A549 (cell line): ENCODE data around the gene ZDHHC24. TPM values are rescaled to one million over a fixed set of nuclear protein-coding genes. Genes with fewer than 3 reads are reported as not detected.
A peak's percentile ranks its signal among the peaks of the same experiment; 100 is the strongest.

Experiments
- ATAC-seq, 2 experiments: fragments of 200-7000 bp in 1 of 2; fragments of >200 bp in 1 of 2; cut with Nextera tagmentation in 1 of 2; cut with Tn5 transposase in 1 of 2; 3 replicates each; pipeline versions ENCODE4 v1.8.0 to v1.9.1; 2018 to 2020; ENCODE audit warnings: mild to moderate bottlenecking in 1 of 2, moderate library complexity in 1 of 2
- CTCF ChIA-PET: fragments of 300-600 bp; sonication (Branson Sonifier 250); formaldehyde crosslinking; extraction: SDS; loops from one replicate; lab custom pipeline; 2021; ENCODE audit warnings: antibody characterized with exemption, inconsistent platforms; lab: Yijun Ruan, JAX
- POLR2A ChIA-PET: fragments of 350-600 bp; formaldehyde crosslinking; extraction: SDS; loops from one replicate; lab custom pipeline; 2021; ENCODE audit warnings: antibody characterized with exemption, inconsistent platforms; lab: Yijun Ruan, JAX
- DNase-seq, 2 experiments: peaks; one replicate each; pipeline versions ENCODE4 v3.0.0 to v3.0.0-alpha.2; 2011 to 2016; ENCODE audit warnings: low read depth in 1 of 2, low spot score in 1 of 2
- FAIRE-seq: peaks from 2 replicates; lab custom pipeline; 2011; peaks lifted over from hg19 to GRCh38; lab: Jason Lieb, UNC
- H3K27ac ChIP-seq, 2 experiments: fragments of >200 bp; sonication (Bioruptor Twin); formaldehyde crosslinking; 3 replicates each; pipeline ENCODE4 v1.5.1; 2016 to 2017
- H3K4me1 ChIP-seq: fragments of >200 bp; sonication (Bioruptor Twin); formaldehyde crosslinking; 3 replicates; pipeline ENCODE4 v1.6.1; 2016
- H3K4me2 ChIP-seq: fragments of >200 bp; sonication (Bioruptor Twin); formaldehyde crosslinking; 3 replicates; pipeline ENCODE4 v1.6.1; 2016
- H3K4me3 ChIP-seq: fragments of >200 bp; sonication (Bioruptor Twin); formaldehyde crosslinking; 3 replicates; pipeline ENCODE4 v1.5.1; 2016
- H3K9me3 ChIP-seq: fragments of >200 bp; sonication (Bioruptor Twin); formaldehyde crosslinking; 3 replicates; pipeline ENCODE4 v1.6.1; 2016
- EHF ChIP-seq: fragments of 250-450 bp; sonication (Bioruptor Pico); IDR thresholded peaks from 2 replicates; pipeline ENCODE4 v1.5.0; 2020; ENCODE audit warnings: mild to moderate bottlenecking
- ESRRA ChIP-seq: fragments of 150-350 bp; IDR thresholded peaks from 2 replicates; pipeline ENCODE4 v1.6.1; 2014; ENCODE audit warnings: mild to moderate bottlenecking, low read length, borderline replicate concordance
- FOSL2 ChIP-seq, 2 experiments: fragments of 450-650 bp in 1 of 2; fragments of >200 bp in 1 of 2; sonication (Bioruptor Twin) in 1 of 2; formaldehyde crosslinking; IDR thresholded peaks; 2 replicates each; pipeline versions ENCODE4 v1.5.0 to v1.6.1; 2016 to 2020; ENCODE audit warnings: mild to moderate bottlenecking in 1 of 2, moderate library complexity in 1 of 2
- GATA3 ChIP-seq: IDR thresholded peaks from 2 replicates; pipeline ENCODE4 v1.6.1; 2012; ENCODE audit warnings: borderline replicate concordance
- HEYL ChIP-seq: fragments of 250-450 bp; sonication (Bioruptor Pico); IDR thresholded peaks from 2 replicates; pipeline ENCODE4 v1.8.0; 2021; ENCODE audit warnings: mild to moderate bottlenecking, moderate library complexity
- MYC ChIP-seq: IDR thresholded peaks from 2 replicates; pipeline ENCODE4 v1.6.1; 2012; ENCODE audit warnings: mild to moderate bottlenecking, inconsistent platforms, low read length, improper control_type of control experiment, borderline replicate concordance
- NFE2L2 ChIP-seq: fragments of 150-350 bp; conservative IDR thresholded peaks from 2 replicates; pipeline ENCODE4 v1.6.1; 2014; ENCODE audit warnings: low read length
- RAD21 ChIP-seq, 2 experiments: fragments of >200 bp in 1 of 2; sonication (Bioruptor Twin) in 1 of 2; formaldehyde crosslinking in 1 of 2; IDR thresholded peaks in 1 of 2; conservative IDR thresholded peaks in 1 of 2; 2 replicates in 1 of 2; 3 replicates in 1 of 2; pipeline ENCODE4 v1.6.1; 2012 to 2018; ENCODE audit warnings: inconsistent platforms in 1 of 2
- USF2 ChIP-seq: fragments of 450-650 bp; IDR thresholded peaks from 2 replicates; pipeline ENCODE4 v1.6.1; 2014; ENCODE audit warnings: antibody characterized with exemption
- ZFP36 ChIP-seq: fragments of 450-650 bp; IDR thresholded peaks from 2 replicates; pipeline ENCODE4 v1.6.1; 2014; ENCODE audit warnings: borderline replicate concordance; ENCODE audit not compliant: partially characterized antibody
- WGBS: methylation state at CpG from one replicate; pipeline ENCODE4 v1.1.6; 2017; ENCODE audit errors: missing lambda C conversion rate; 5-methylcytosine and 5-hydroxymethylcytosine counted together
- polyA plus RNA-seq, 4 experiments: library from polyadenylated mRNA; depleted of rRNA in 3 of 4; stranded (reverse); fragments of >200 nt; fragmentation: RNase III in 1 of 4; extraction: RNeasy Plus Mini Kit Qiagen cat#74134 plus additional on column Dnase treatment in 1 of 4; gene quantifications; 2 replicates in 3 of 4; 3 replicates in 1 of 4; pipeline ENCODE4 v1.2.3, GENCODE V29; 2011 to 2017

Gene ZDHHC24
- polyA plus RNA-seq, 2 of the 4 experiments (the other 2 are of a cell fraction): 8.6 to 8.7 TPM

DNA sequence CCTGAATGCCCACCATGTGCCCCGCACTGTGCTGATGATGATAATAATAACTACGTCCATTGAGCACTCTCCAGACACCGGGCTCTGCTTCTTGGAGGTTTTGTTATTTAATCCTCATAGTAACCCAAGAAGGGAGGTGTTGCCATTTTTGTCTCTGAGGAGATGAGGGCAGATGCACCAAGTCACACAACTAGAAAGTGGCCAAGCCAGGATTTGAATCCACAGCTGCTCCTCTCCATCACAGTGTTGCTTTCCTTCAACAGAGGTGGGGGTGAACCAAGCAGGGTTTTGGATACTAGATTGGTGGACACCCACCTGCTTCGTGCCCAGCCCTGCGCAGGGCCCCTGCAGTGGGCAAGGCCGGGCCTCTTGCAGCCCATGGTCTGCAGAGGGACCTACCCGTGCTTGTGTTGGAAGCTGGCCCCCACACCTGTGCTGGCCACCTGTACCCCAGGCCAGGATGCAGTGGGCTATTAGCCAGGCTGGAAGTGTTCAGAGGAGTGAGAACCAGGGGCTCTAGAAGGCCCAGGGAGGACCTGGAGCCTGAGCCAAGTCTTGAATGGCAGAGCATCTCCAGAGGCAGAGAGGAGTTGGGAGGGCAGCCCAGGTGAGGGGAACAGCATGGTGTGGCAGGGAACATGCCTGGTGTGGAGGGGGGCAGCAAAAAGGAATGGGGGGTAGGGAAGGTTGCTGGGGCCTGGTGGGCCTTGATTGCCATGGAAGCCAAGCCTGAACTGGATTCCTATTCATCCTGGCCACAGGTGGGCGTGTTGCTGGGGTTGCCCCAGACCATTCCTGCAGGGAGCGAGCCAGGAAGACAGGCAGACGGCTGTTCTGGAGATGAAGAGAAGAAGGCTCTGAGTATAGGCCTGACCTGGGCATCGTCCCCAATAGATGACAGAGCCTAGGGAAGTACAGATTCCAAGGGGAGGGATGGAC lies 68.3 kb downstream of the ZDHHC24 start (continued):
- TF ChIP-seq ESRRA (no peak), MYC (no peak)

DNA sequence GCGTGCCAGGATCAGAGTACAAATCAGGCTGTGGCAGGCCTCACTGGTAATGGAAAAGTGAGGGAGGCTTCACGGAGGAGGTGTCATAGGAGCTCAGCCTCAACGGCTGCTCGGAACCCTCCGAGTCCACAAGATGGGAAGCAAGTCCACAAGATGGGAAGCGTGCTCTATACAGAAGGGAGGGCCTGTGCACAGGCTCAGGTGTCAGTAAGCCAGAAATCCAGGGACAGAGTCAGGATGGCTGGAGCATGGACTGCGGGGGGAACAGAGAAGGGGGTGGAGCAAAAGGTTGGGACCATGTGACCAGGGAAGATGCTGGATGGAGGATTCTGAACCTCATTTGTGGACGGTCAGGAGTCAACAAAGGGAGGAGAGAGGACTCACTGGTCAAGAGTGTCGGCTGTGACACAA lies 69.0 kb downstream of the ZDHHC24 start:
- Histone ChIP-seq H3K4me2 (no peak overlapping the region), H3K4me3 (no peak overlapping the region), H3K4me1 (peaks cover 6% of the 10 kb centered on the region; the same call in 1 of the 3 replicates), H3K27ac (no peak overlapping the region), H3K9me3 (no peaks in the 10 kb centered on the region)
- ChIA-PET POLR2A (no interaction called here), CTCF (interaction anchor here (2.4 to 5.9 kb wide), 2 partner anchors 33 to 68 kb away, joined by 7 to 46 read pairs; no protein-coding TSS in a partner anchor)
- no peak for FAIRE-seq
- peak in 1 of 2 experiments; percentile 23 for DNase-seq
- 79% methylated on average over 8 of the region's 9 CpGs for WGBS
- TF ChIP-seq USF2 (0 out of 2 replicates have a peak, but pooled peaks have one; percentile 13), HEYL (CRISPR knock-in tag) (no peak), ZFP36 (peak; percentile 49)
- no peak for ATAC-seq

- H3K4me3 ChIP-seq: no peak overlapping the region
- no peak overlapping the region for H3K27ac ChIP-seq
- ATAC-seq: no peak
- TF ChIP-seq ZFP36: no peak
- TF ChIP-seq NFE2L2: no peak
- no peak for TF ChIP-seq GATA3
- no peak for TF ChIP-seq FOSL2 (IDR thresholded peaks at IDR 0.05)
- no peak for TF ChIP-seq FOSL2 (CRISPR knock-in tag; IDR thresholded peaks at IDR 0.05)
- TF ChIP-seq RAD21 (conservative IDR thresholded peaks at IDR 0.05 in 1 of 2, IDR thresholded peaks at IDR 0.05 in 1 of 2): no peak
- WGBS: 89% methylated on average over 8 of the region's 10 CpGs
- H3K9me3 ChIP-seq: no peaks in the 10 kb centered on the region
- POLR2A ChIA-PET: no interaction called here
- H3K4me2 ChIP-seq: no peak overlapping the region
- CTCF ChIA-PET: interaction anchor here (0.6 to 5.9 kb wide), 3 partner anchors 33 to 748 kb away, joined by 3 to 46 read pairs (median 7); no protein-coding TSS in a partner anchor
- DNase-seq: no peak
- FAIRE-seq: no peak
- H3K4me1 ChIP-seq: peaks cover 6% of the 10 kb centered on the region; the same call in 1 of the 3 replicates
These were observed 69.5 kb downstream of the ZDHHC24 start for GRCh38 chr11:66476173-66476840.

DNA sequence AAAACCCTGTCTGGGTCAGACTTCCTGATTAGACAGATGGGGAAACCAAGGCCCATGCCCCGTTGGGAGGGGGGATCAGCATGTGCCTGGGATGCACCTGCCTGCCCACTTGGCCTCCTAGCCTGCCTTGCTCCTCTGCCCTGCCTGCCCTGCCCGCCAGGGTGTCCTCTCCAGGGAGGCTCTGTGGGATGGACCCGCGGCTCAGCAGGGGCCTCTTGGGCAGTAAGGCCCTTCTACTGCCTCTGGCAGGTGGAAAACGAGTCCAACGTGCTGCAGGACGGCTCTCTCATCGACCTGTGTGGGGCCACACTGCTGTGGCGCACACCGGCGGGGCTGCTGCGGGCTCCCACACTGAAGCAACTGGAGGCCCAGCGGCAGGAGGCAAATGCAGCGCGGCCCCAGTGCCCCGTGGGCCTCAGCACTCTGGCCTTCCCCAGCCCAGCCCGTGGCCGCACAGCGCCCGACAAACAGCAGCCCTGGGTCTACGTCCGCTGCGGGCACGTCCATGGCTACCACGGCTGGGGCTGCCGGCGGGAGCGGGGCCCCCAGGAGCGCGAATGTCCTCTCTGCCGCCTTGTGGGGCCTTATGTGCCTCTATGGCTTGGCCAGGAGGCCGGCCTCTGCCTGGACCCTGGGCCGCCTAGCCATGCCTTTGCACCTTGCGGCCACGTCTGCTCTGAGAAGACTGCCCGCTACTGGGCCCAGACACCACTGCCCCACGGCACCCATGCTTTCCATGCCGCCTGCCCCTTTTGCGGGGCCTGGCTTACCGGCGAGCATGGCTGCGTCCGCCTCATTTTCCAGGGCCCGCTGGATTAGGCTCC lies 70.3 kb downstream of the ZDHHC24 start:
- Histone ChIP-seq H3K4me1 (no peaks in the 10 kb centered on the region), H3K4me3 (no peak overlapping the region), H3K9me3 (no peaks in the 10 kb centered on the region), H3K4me2 (no peak overlapping the region), H3K27ac (no peak overlapping the region)
- DNase-seq (no peak), FAIRE-seq (no peak), ATAC-seq (no peak)
- CTCF ChIA-PET: interaction anchor here (0.6 to 5.9 kb wide), 2 partner anchors 67 to 749 kb away, joined by 3 to 46 read pairs; no protein-coding TSS in a partner anchor
- WGBS: 89% methylated on average over 17 of the region's 44 CpGs
- POLR2A ChIA-PET: no interaction called here
- TF ChIP-seq HEYL (CRISPR knock-in tag) (no peak), EHF (CRISPR knock-in tag) (no peak)
